Measurements from ENCODE around the gene XPO5.

XPO5 gene

DNA sequence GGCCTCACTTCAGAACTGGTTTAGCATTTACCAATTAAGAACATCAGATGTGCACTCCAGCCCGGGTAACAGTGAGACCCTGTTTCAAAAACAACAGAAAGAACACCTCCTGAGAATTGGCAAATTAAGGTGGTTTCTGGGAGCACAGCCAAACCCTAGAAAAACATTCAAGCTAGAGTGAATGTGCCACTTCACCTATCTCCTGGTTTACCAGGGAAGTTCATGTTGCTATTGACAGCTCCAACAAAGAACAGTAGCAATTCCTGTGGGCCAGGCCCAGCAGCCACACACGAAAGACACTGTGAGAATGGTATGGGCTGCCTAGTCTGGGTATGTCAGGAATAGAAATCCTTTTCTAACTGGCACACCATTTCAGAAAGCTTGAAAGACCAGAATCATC, 54.0 kb downstream of the XPO5 start:
- TF ChIP-seq, protein P1, sequence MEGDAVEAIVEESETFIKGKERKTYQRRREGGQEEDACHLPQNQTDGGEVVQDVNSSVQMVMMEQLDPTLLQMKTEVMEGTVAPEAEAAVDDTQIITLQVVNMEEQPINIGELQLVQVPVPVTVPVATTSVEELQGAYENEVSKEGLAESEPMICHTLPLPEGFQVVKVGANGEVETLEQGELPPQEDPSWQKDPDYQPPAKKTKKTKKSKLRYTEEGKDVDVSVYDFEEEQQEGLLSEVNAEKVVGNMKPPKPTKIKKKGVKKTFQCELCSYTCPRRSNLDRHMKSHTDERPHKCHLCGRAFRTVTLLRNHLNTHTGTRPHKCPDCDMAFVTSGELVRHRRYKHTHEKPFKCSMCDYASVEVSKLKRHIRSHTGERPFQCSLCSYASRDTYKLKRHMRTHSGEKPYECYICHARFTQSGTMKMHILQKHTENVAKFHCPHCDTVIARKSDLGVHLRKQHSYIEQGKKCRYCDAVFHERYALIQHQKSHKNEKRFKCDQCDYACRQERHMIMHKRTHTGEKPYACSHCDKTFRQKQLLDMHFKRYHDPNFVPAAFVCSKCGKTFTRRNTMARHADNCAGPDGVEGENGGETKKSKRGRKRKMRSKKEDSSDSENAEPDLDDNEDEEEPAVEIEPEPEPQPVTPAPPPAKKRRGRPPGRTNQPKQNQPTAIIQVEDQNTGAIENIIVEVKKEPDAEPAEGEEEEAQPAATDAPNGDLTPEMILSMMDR (IDR thresholded peaks at IDR 0.05; ENCODE audit: low read depth, low read length): no peak
- no peak overlapping the region for H3K4me3 ChIP-seq (ENCODE audit: low read depth, low read length)
- in situ Hi-C loops (cut with HindIII; ENCODE audit: low sequenced_read_pairs): no loop called here
- DNase-seq (ENCODE audit: low read depth, low spot score): no peak

DNA sequence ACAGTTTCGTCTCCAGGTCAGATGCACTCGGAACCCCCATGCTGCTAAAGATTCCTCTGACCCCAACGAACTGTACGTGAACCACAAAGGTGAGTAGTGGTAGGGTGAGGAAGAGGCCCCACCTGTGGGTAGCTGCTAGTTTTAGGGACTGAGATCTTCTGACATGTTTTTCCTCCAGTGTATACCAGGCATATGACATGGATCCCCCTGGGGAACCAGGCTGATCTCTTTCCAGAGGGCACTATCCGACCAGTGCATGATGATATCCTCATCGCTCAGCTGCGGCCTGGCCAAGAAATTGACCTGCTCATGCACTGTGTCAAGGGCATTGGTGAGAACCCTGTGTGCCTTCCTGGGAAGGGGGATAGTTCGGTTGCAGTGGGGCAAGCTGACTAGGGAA, 55.7 kb downstream of the XPO5 start:
- no peak for DNase-seq (ENCODE audit: low read depth, low spot score)
- H3K4me3 ChIP-seq (ENCODE audit: low read depth, low read length): no peak overlapping the region
- TF ChIP-seq, protein P1 (IDR thresholded peaks at IDR 0.05; ENCODE audit: low read depth, low read length): no peak
- in situ Hi-C loops (cut with HindIII; ENCODE audit: low sequenced_read_pairs): no loop called here

DNA sequence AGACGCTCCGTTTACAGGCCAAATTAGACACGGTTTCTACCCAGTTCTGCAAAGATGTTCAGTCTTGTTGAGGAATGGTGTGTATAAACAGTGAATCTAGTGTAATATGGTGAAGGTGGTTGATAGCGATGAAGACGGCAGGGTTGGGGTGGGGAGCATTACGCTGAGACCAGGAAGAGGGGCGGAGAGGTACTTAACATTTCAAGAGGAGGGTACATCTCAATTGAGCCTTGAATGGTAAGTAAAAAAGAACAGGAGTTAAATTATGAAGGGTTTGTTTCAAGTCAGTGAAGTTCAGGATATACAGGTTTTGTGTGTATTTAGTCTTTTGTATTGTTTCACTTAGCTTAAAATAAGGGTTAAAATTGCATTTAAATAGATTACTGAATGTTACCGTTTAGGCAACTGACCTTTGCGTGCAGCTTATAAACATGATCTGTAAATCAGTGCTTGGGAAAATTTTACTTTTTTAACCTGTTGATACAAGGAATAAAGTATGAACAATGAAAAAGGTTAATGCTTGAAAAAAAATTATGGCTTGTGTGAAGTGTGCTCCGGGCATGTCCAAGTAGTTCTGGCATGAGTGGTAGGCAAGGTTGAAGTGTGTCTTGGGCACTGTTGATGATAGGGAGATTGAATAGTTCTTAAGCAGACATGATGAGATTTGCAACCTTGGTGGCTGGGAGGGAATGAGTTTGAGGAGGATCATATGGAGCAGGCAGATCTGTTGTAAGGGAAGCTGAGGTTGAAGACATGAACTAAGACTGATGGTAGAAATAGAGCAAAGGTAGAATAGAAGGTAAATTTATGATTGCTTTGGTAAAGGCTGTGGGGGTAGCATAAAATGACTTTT, 58.1 kb downstream of the XPO5 start:
- in situ Hi-C loops (cut with HindIII; ENCODE audit: low sequenced_read_pairs): no loop called here
- peak overlapping the region; percentile 99 for H3K4me3 ChIP-seq (ENCODE audit: low read depth, low read length)
- TF ChIP-seq, protein P1 (IDR thresholded peaks at IDR 0.05; ENCODE audit: low read depth, low read length): no peak
- no peak for DNase-seq (ENCODE audit: low read depth, low spot score)

DNA sequence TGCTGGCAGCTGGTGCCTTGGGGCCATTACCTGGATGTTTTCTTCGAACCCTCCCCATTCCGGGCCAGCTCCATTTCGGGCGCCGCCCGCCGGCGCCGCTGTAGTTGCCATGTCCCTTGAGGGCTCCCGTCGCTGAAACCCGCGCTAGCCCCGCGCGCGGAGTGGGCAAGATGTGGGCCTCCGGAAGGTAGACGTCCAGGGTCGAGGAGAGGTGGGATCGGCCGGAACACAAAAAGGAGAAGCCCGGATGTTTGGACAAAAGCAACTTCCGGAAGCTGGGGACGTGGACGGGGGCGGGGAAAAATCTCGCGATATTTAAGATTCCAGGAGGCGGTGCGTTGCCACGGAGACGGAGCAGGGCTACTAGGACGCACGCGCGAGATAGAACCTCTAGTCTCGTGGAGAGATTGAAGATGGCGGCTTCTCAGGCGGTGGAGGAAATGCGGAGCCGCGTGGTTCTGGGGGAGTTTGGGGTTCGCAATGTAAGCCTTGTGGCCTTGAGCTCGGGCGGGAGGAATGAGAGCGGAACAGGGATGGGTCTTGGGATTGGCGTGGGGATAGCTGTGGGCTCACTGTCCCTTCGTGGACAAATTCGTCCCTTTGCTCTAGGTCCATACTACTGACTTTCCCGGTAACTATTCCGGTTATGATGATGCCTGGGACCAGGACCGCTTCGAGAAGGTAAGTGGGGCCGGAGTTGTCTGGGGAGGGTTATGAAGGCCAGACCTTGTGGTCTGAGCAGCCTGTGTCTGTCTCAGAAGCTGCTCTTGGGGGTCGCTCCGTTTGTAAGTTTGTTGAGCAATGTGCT, 58.9 kb downstream of the XPO5 start, which contains the start of the genes POLR1C and YIPF3:
Gene POLR1C, plus strand, starts transcription at position 393 of the 808 bp plus-strand sequence. Its CDS starts 21 bp downstream, at position 414.
Gene YIPF3, minus strand, starts transcription at position 230 of the 808 bp plus-strand sequence. Its CDS starts 119 bp downstream, at position 111.
- peak; percentile 98 for DNase-seq (ENCODE audit: low read depth, low spot score)
- TF ChIP-seq, protein P1 (IDR thresholded peaks at IDR 0.05; ENCODE audit: low read depth, low read length): no peak
- H3K4me3 ChIP-seq (ENCODE audit: low read depth, low read length): peak within 1 kb of the TSS; percentile 99
- in situ Hi-C loops (cut with HindIII; ENCODE audit: low sequenced_read_pairs): no loop called here

DNA sequence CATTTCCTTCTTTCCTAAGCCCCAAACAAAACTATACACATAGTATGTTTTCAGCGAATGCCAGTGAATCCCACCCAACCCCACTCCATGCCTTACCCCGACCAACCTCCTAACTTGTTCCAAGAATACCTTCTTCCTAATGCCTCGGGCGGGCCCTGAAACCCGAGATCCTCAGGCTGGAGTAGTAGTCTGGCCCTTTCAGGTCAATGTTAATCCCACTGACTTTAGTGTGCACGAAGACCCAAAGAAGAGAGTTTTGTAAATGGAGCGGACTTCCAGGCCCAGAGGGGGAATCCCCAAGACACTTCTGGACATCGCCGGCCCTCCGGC, 59.5 kb downstream of the XPO5 start:
- in situ Hi-C loops (cut with HindIII; ENCODE audit: low sequenced_read_pairs): no loop called here
- peak overlapping the region; percentile 99 for H3K4me3 ChIP-seq (ENCODE audit: low read depth, low read length)
- TF ChIP-seq, protein P1 (IDR thresholded peaks at IDR 0.05; ENCODE audit: low read depth, low read length): no peak
- no peak for DNase-seq (ENCODE audit: low read depth, low spot score)

DNA sequence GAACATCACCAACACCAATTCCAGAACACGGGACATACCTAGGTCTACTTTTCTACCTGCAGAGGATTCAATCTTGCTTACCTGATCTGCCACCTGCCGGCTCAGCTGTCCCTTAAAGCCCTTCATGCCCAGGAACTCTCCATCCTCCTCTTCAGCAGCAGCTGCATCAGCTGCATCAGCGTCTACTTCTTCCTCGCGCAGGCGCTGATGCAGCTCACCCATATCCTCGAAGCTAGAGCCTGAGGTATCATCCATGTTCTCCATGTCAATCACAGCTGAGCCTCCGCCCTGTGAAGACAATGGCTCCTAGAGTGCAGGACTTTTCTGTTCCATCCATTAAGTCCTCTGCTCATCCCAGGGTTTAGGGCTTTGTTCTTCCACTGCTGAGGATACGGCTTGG, 60.0 kb downstream of the XPO5 start:
- no peak for DNase-seq (ENCODE audit: low read depth, low spot score)
- H3K4me3 ChIP-seq (ENCODE audit: low read depth, low read length): peak overlapping the region; percentile 99
- in situ Hi-C loops (cut with HindIII; ENCODE audit: low sequenced_read_pairs): no loop called here
- TF ChIP-seq, protein P1 (IDR thresholded peaks at IDR 0.05; ENCODE audit: low read depth, low read length): no peak
